Measurements from ENCODE around the gene CHST11. TPM values are rescaled to one million over a fixed set of nuclear protein-coding genes. Genes with fewer than 3 reads are reported as not detected.

The CHST11 gene
- polyA plus RNA-seq, 1 donor (not counting 4 experiments of a cell fraction or from before 2014, with no cell fraction given): 11.9 TPM

- Histone ChIP-seq H3K36me3 (ENCODE audit: control insufficient read depth in 2 of 2, extremely low read depth in 1 of 2, insufficient read depth in 2 of 2, low read length in 2 of 2) (peaks cover 0 to 1% of the 10 kb centered on the region in 2 experiments), H4K20me1 (ENCODE audit: control insufficient read depth, extremely low read depth, insufficient read depth, low read length) (peaks cover 4% of the 10 kb centered on the region), H2AFZ (ENCODE audit: control insufficient read depth, low read length) (no peak overlapping the region), H3K79me2 (ENCODE audit: control insufficient read depth, insufficient read depth, low read length) (no peaks in the 10 kb centered on the region), H3K9me1 (ENCODE audit: control insufficient read depth, extremely low read depth, insufficient read depth, low read length) (no peaks in the 10 kb centered on the region), H3K9me3 (ENCODE audit: control insufficient read depth, low read depth, low read length) (no peaks in the 10 kb centered on the region), H3K27me3 (ENCODE audit: control insufficient read depth, extremely low read depth, insufficient read depth, low read length) (no peaks in the 10 kb centered on the region), H3K9ac (ENCODE audit: control insufficient read depth, extremely low read depth, insufficient read depth, low read length) (no peak overlapping the region), H3K4me3 (ENCODE audit: control insufficient read depth in 2 of 3, extremely low read depth in 1 of 3, insufficient read depth in 2 of 3, low read depth in 1 of 3, low read length in 3 of 3) (no peak overlapping the region), H3K27ac (ENCODE audit: control insufficient read depth, insufficient read depth, low read length) (no peak overlapping the region), H3K4me1 (ENCODE audit: control insufficient read depth, extremely low read depth, insufficient read depth, low read length) (no peaks in the 10 kb centered on the region), H3K4me2 (ENCODE audit: control insufficient read depth, extremely low read depth, insufficient read depth, low read depth, low read length) (no peak overlapping the region)
- dilution Hi-C loops (cut with MboI; ENCODE audit: extremely low pct_ligation_motif_present, low sequenced_read_pairs): no loop called here
- DNase-seq (ENCODE audit: low read depth, low spot score) (no peak), FAIRE-seq (no peak)
- TF ChIP-seq EZH2 (IDR thresholded peaks at IDR 0.05; ENCODE audit: low read length): no peak
- TF ChIP-seq, protein P1, sequence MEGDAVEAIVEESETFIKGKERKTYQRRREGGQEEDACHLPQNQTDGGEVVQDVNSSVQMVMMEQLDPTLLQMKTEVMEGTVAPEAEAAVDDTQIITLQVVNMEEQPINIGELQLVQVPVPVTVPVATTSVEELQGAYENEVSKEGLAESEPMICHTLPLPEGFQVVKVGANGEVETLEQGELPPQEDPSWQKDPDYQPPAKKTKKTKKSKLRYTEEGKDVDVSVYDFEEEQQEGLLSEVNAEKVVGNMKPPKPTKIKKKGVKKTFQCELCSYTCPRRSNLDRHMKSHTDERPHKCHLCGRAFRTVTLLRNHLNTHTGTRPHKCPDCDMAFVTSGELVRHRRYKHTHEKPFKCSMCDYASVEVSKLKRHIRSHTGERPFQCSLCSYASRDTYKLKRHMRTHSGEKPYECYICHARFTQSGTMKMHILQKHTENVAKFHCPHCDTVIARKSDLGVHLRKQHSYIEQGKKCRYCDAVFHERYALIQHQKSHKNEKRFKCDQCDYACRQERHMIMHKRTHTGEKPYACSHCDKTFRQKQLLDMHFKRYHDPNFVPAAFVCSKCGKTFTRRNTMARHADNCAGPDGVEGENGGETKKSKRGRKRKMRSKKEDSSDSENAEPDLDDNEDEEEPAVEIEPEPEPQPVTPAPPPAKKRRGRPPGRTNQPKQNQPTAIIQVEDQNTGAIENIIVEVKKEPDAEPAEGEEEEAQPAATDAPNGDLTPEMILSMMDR (optimal IDR thresholded peaks at IDR 0.05 in 1 of 3, IDR thresholded peaks at IDR 0.05 in 1 of 3, conservative IDR thresholded peaks at IDR 0.05 in 1 of 3; ENCODE audit: extremely low read depth in 1 of 3, insufficient read depth in 2 of 3, low read length in 3 of 3): no peak
Measured at GRCh38 chr12:104694161-104694560, 237.4 kb downstream of the CHST11 start.

DNA sequence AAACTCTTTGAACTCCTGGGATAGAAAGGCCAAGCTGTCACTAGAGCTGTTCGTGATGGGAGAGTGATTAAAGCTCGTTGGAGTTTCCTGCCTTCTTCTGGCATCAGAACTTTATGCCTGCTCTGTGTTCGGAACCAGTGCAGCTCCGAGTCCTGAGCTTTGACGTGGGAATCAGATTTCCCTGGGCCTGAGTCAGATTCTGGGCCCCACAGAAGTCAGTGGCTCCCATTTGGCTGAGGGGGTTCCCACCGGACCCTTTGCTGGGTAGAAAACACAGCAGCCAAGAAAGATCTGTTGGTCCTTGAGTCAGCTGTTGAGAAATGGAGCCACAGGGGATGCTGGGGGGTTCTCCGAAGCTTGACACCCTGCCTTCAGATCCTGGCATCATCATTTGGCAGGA is 238.0 kb downstream of the CHST11 start:
- Histone ChIP-seq H2AFZ (ENCODE audit: control insufficient read depth, low read length) (no peak overlapping the region), H3K9ac (ENCODE audit: control insufficient read depth, extremely low read depth, insufficient read depth, low read length) (no peak overlapping the region), H3K4me1 (ENCODE audit: control insufficient read depth, extremely low read depth, insufficient read depth, low read length) (no peaks in the 10 kb centered on the region), H3K9me1 (ENCODE audit: control insufficient read depth, extremely low read depth, insufficient read depth, low read length) (no peaks in the 10 kb centered on the region), H3K27me3 (ENCODE audit: control insufficient read depth, extremely low read depth, insufficient read depth, low read length) (no peaks in the 10 kb centered on the region), H3K4me3 (ENCODE audit: control insufficient read depth in 2 of 3, extremely low read depth in 1 of 3, insufficient read depth in 2 of 3, low read depth in 1 of 3, low read length in 3 of 3) (no peak overlapping the region), H3K36me3 (ENCODE audit: control insufficient read depth in 2 of 2, extremely low read depth in 1 of 2, insufficient read depth in 2 of 2, low read length in 2 of 2) (peaks cover 0 to 1% of the 10 kb centered on the region in 2 experiments), H3K4me2 (ENCODE audit: control insufficient read depth, extremely low read depth, insufficient read depth, low read depth, low read length) (no peak overlapping the region), H3K27ac (ENCODE audit: control insufficient read depth, insufficient read depth, low read length) (no peak overlapping the region), H4K20me1 (ENCODE audit: control insufficient read depth, extremely low read depth, insufficient read depth, low read length) (peaks cover 4% of the 10 kb centered on the region), H3K79me2 (ENCODE audit: control insufficient read depth, insufficient read depth, low read length) (no peaks in the 10 kb centered on the region), H3K9me3 (ENCODE audit: control insufficient read depth, low read depth, low read length) (no peaks in the 10 kb centered on the region)
- FAIRE-seq (no peak), DNase-seq (ENCODE audit: low read depth, low spot score) (no peak)
- dilution Hi-C loops (cut with MboI; ENCODE audit: extremely low pct_ligation_motif_present, low sequenced_read_pairs): no loop called here
- no peak for TF ChIP-seq EZH2 (IDR thresholded peaks at IDR 0.05; ENCODE audit: low read length)
- TF ChIP-seq, protein P1 (optimal IDR thresholded peaks at IDR 0.05 in 1 of 3, IDR thresholded peaks at IDR 0.05 in 1 of 3, conservative IDR thresholded peaks at IDR 0.05 in 1 of 3; ENCODE audit: extremely low read depth in 1 of 3, insufficient read depth in 2 of 3, low read length in 3 of 3): no peak
